Chondrocyte (in vitro differentiated cells): ENCODE data around the gene FBLL1. TPM values are rescaled to one million over a fixed set of nuclear protein-coding genes. Genes with fewer than 3 reads are reported as not detected.

Experiments
- DNase-seq: peaks from one replicate; pipeline ENCODE4 v3.0.0; 2021; ENCODE audit warnings: mixed read lengths, low spot score
- H3K27ac Mint-ChIP-seq: one replicate; pipeline ENCODE4 v1.8.0; 2021; ENCODE audit warnings: mild to moderate bottlenecking, moderate library complexity, mixed read lengths; ENCODE audit not compliant: unreplicated experiment
- H3K27me3 Mint-ChIP-seq: 2 replicates; pipeline ENCODE4 v1.8.0; 2021; ENCODE audit warnings: low read depth, mixed read lengths
- H3K36me3 Mint-ChIP-seq: 2 replicates; pipeline ENCODE4 v1.8.0; 2021; ENCODE audit warnings: low read depth, mixed read lengths
- H3K4me1 Mint-ChIP-seq: 2 replicates; pipeline ENCODE4 v1.8.0; 2021; ENCODE audit warnings: low read depth, mild to moderate bottlenecking, mixed read lengths
- H3K4me3 Mint-ChIP-seq: one replicate; pipeline ENCODE4 v1.8.0; 2021; ENCODE audit warnings: mild to moderate bottlenecking, moderate library complexity, mixed read lengths; ENCODE audit not compliant: unreplicated experiment
- H3K9me3 Mint-ChIP-seq: 2 replicates; pipeline ENCODE4 v1.8.0; 2021; ENCODE audit warnings: low read depth, mixed read lengths
- total RNA-seq: library from RNA; stranded (reverse); gene quantifications from 3 replicates; pipeline ENCODE4 v1.2.1, GENCODE V29; 2021
- TF ChIP-seq, protein P1 (sequence below): fragments of 200-600 bp; sonication (generic); IDR thresholded peaks from 2 replicates; pipeline ENCODE4 v1.5.0; 2021; ENCODE audit warnings: antibody characterized with exemption, mild to moderate bottlenecking, moderate library complexity

The FBLL1 gene
- total RNA-seq, 1 donor from 2014 or later: 7.9 TPM

DNA sequence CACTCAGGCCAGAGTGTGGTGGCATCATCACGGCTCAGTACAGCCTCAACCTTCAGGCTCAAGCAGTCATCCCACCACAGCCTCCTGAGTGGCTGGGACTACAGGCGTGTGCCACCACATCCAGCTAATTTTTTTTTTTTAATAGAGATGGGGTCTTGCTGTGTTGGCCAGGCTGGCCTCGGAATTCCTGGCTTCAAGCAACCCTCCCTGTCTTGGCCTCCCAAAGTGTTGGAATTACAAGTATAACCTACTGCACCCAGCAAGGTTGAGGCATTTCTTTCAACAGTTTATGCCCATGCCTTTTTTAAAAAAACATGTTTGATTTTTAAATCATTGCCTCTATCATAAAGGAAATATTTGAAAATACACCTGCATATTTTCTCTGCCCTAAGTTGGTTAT lies 40.0 kb upstream of the FBLL1 start:
- Mint-ChIP-seq H3K4me1 (peaks cover 28% of the 10 kb centered on the region), H3K4me3 (no peak overlapping the region), H3K36me3 (peaks cover 29% of the 10 kb centered on the region), H3K27ac (no peak overlapping the region), H3K9me3 (no peaks in the 10 kb centered on the region), H3K27me3 (no peaks in the 10 kb centered on the region)
- TF ChIP-seq, protein P1, sequence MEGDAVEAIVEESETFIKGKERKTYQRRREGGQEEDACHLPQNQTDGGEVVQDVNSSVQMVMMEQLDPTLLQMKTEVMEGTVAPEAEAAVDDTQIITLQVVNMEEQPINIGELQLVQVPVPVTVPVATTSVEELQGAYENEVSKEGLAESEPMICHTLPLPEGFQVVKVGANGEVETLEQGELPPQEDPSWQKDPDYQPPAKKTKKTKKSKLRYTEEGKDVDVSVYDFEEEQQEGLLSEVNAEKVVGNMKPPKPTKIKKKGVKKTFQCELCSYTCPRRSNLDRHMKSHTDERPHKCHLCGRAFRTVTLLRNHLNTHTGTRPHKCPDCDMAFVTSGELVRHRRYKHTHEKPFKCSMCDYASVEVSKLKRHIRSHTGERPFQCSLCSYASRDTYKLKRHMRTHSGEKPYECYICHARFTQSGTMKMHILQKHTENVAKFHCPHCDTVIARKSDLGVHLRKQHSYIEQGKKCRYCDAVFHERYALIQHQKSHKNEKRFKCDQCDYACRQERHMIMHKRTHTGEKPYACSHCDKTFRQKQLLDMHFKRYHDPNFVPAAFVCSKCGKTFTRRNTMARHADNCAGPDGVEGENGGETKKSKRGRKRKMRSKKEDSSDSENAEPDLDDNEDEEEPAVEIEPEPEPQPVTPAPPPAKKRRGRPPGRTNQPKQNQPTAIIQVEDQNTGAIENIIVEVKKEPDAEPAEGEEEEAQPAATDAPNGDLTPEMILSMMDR: no peak
- no peak for DNase-seq

- Mint-ChIP-seq H3K9me3 (no peaks in the 10 kb centered on the region), H3K4me1 (peaks cover 5% of the 10 kb centered on the region), H3K4me3 (no peak overlapping the region), H3K36me3 (peaks cover 50% of the 10 kb centered on the region), H3K27ac (no peak overlapping the region), H3K27me3 (no peaks in the 10 kb centered on the region)
- TF ChIP-seq, protein P1: no peak
- DNase-seq: no peak
These were observed 35.0 kb upstream of the FBLL1 start for GRCh38 chr5:168494057-168494555.

- Mint-ChIP-seq H3K9me3 (no peaks in the 10 kb centered on the region), H3K27ac (no peak overlapping the region), H3K36me3 (peaks cover 35% of the 10 kb centered on the region), H3K27me3 (no peaks in the 10 kb centered on the region), H3K4me1 (no peaks in the 10 kb centered on the region), H3K4me3 (no peak overlapping the region)
- TF ChIP-seq, protein P1: no peak
- no peak for DNase-seq
These were observed 26.4 kb upstream of the FBLL1 start for GRCh38 chr5:168502563-168503237.

GRCh38 chr5:168513861-168514428 lies 15.2 kb upstream of the FBLL1 start:
- no peaks in the 10 kb centered on the region for H3K27me3 Mint-ChIP-seq
- no peaks in the 10 kb centered on the region for H3K4me1 Mint-ChIP-seq
- H3K4me3 Mint-ChIP-seq: no peak overlapping the region
- TF ChIP-seq, protein P1: no peak
- H3K27ac Mint-ChIP-seq: no peak overlapping the region
- no peak for DNase-seq
- H3K9me3 Mint-ChIP-seq: peaks cover 20% of the 10 kb centered on the region
- H3K36me3 Mint-ChIP-seq: peaks cover 79% of the 10 kb centered on the region

DNA sequence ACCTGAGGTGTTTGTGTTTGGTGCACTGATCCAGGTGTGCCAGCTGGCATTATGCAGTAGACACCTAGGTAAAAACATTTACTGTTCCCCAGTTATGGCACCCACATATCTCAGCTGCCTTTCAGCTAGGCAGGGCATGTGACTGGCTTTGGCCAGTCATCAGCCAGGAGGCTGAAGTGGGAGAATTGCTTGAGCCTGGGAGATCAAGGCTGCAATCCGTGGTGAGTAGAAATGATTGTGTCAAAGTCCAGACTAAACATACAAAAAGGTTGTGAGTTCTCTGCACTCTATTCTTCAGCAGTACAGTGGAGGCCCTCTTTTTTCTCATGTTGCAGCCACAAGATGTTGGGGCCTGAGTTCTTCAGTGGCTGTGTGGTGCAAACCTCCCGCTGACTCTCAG lies 3.2 kb upstream of the FBLL1 start:
- no peak overlapping the region for H3K4me3 Mint-ChIP-seq
- DNase-seq: no peak
- peaks cover 1% of the 10 kb centered on the region for H3K36me3 Mint-ChIP-seq
- H3K27ac Mint-ChIP-seq: no peak overlapping the region
- peaks cover 17% of the 10 kb centered on the region for H3K4me1 Mint-ChIP-seq
- H3K27me3 Mint-ChIP-seq: no peaks in the 10 kb centered on the region
- peaks cover 3% of the 10 kb centered on the region for H3K9me3 Mint-ChIP-seq
- TF ChIP-seq, protein P1: no peak
